HepG2 (cell line): ENCODE measurements around the gene MMP23B.

ENCODE experiments used
- CEBPB ChIP-seq: IDR thresholded peaks from 2 replicates; pipeline ENCODE4 v1.6.1; 2011; ENCODE audit warnings: low read depth, low read length, improper control_type of control experiment, borderline replicate concordance
- JDP2 ChIP-seq: sonication (generic); formaldehyde crosslinking; IDR thresholded peaks from 2 replicates; pipeline ENCODE4 v1.8.1; 2022; ENCODE audit warnings: missing genetic modification reagents, borderline replicate concordance
- KLF13 ChIP-seq: sonication (generic); formaldehyde crosslinking; IDR thresholded peaks from 2 replicates; pipeline ENCODE4 v1.4.0; 2020; ENCODE audit warnings: mild to moderate bottlenecking, missing genetic modification reagents
- MTA3 ChIP-seq: sonication (generic); formaldehyde crosslinking; IDR thresholded peaks from 2 replicates; pipeline ENCODE4 v1.4.0; 2020; ENCODE audit warnings: missing genetic modification reagents
- POLR2A ChIP-seq, 2 experiments: IDR thresholded peaks; 2 replicates each; pipeline ENCODE4 v1.6.1; 2011; ENCODE audit warnings: low read depth in 2 of 2, low read length in 2 of 2, mild to moderate bottlenecking in 1 of 2, moderate library complexity in 1 of 2; ENCODE audit not compliant: insufficient read depth in 1 of 2
- RFX5 ChIP-seq: IDR thresholded peaks from 2 replicates; pipeline ENCODE4 v1.6.1; 2011; ENCODE audit warnings: low read depth, low read length, improper control_type of control experiment
- SATB2 ChIP-seq: sonication (generic); formaldehyde crosslinking; IDR thresholded peaks from 2 replicates; pipeline ENCODE4 v1.5.0; 2020; ENCODE audit warnings: missing genetic modification reagents
- TCF7L2 ChIP-seq: IDR thresholded peaks from 2 replicates; pipeline ENCODE4 v1.6.1; 2011; ENCODE audit warnings: mild to moderate bottlenecking, low read depth, low read length, moderate library complexity
- ZNF12 ChIP-seq: sonication (generic); formaldehyde crosslinking; IDR thresholded peaks from 2 replicates; pipeline ENCODE4 v1.5.0; 2020; ENCODE audit warnings: missing genetic modification reagents
- TF ChIP-seq, protein P1 (sequence below): sonication (generic); formaldehyde crosslinking; IDR thresholded peaks from 2 replicates; pipeline ENCODE4 v1.8.0; 2022; ENCODE audit warnings: missing genetic modification reagents, mild to moderate bottlenecking, borderline replicate concordance

DNA sequence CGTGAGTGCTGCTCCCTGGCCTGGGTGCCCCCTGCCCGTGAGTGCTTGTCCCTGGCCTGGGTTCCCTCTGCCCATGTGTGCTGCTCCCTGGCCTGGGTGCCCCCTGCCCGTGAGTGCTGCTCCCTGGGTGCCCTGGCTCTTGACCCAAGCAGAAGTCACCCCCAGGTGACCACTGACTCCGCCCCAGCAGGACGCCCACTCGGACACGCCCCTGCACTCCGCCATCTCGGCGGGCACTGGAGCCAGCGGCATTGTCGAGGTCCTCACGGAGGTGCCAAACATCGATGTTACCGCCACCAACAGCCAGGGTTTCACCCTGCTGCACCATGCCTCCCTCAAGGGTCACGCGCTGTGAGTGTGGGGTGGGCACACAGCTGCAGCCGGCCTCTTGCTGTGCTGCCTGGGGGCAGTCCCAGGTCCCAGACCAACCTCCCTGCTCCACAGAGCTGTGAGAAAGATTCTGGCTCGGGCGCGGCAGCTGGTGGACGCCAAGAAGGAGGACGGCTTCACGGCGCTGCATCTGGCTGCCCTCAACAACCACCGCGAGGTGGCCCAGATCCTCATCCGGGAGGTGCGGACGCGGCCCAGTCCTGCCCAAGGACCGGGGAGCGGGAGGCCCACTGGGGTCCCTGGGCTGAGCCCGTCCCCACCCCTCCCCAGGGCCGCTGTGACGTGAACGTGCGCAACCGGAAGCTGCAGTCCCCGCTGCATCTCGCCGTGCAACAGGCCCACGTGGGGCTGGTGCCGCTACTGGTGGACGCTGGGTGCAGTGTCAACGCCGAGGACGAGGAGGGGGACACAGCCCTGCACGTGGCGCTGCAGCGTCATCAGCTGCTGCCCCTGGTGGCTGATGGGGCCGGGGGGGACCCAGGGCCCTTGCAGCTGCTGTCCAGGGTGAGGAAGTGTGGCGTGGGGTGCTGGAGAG, 3.9 kb upstream of the MMP23B start:
- TF ChIP-seq TCF7L2 (no peak), POLR2A (IDR thresholded peaks at IDR 0.05; ENCODE audit: insufficient read depth in 1 of 2, low read depth in 2 of 2, low read length in 2 of 2) (no peak), ZNF12 (CRISPR knock-in tag) (no peak), JDP2 (CRISPR knock-in tag) (no peak), SATB2 (no peak), KLF13 (CRISPR knock-in tag) (no peak), CEBPB (no peak), RFX5 (no peak), MTA3 (no peak)
- TF ChIP-seq, protein P1, sequence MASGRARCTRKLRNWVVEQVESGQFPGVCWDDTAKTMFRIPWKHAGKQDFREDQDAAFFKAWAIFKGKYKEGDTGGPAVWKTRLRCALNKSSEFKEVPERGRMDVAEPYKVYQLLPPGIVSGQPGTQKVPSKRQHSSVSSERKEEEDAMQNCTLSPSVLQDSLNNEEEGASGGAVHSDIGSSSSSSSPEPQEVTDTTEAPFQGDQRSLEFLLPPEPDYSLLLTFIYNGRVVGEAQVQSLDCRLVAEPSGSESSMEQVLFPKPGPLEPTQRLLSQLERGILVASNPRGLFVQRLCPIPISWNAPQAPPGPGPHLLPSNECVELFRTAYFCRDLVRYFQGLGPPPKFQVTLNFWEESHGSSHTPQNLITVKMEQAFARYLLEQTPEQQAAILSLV (CRISPR knock-in tag), result no peak
